Measurements from ENCODE around the gene BEST4.
"Not testable (repeated sequence)": the region's sequence is repeated elsewhere in the genome, so short reads cannot be mapped to it uniquely, and the experiment has no call there.

BEST4 gene

GRCh38 chr1:44826375-44827196 lies 38.6 kb upstream of the BEST4 start:
- no peaks in the 10 kb centered on the region for H3K9me3 ChIP-seq (ENCODE audit: control insufficient read depth, low read length)
- H3K36me3 ChIP-seq (ENCODE audit: control insufficient read depth, insufficient read depth, low read length) = no peaks in the 10 kb centered on the region
- no peak overlapping the region for H3K9ac ChIP-seq (ENCODE audit: low read length)
- no peaks in the 10 kb centered on the region for H3K4me1 ChIP-seq (ENCODE audit: control insufficient read depth, insufficient read depth, low read length)
- no peak overlapping the region for H3K4me3 ChIP-seq (ENCODE audit: low read length)
- no peaks in the 10 kb centered on the region for H3K27me3 ChIP-seq (ENCODE audit: control insufficient read depth, insufficient read depth, low read length)

- not testable (repeated sequence) for H3K4me3 ChIP-seq (ENCODE audit: low read length); H3K36me3 ChIP-seq (ENCODE audit: control insufficient read depth, insufficient read depth, low read length); H3K9ac ChIP-seq (ENCODE audit: low read length); H3K9me3 ChIP-seq (ENCODE audit: control insufficient read depth, low read length); H3K27me3 ChIP-seq (ENCODE audit: control insufficient read depth, insufficient read depth, low read length)
- peaks cover 16% of the 10 kb centered on the region for H3K4me1 ChIP-seq (ENCODE audit: control insufficient read depth, insufficient read depth, low read length)
Observed at GRCh38 chr1:44824392-44824791, 36.4 kb upstream of the BEST4 start.

- Histone ChIP-seq H3K36me3 (ENCODE audit: control insufficient read depth, insufficient read depth, low read length) (no peaks in the 10 kb centered on the region), H3K27me3 (ENCODE audit: control insufficient read depth, insufficient read depth, low read length) (no peaks in the 10 kb centered on the region), H3K4me1 (ENCODE audit: control insufficient read depth, insufficient read depth, low read length) (peaks cover 21% of the 10 kb centered on the region), H3K9me3 (ENCODE audit: control insufficient read depth, low read length) (no peaks in the 10 kb centered on the region), H3K4me3 (ENCODE audit: low read length) (no peak overlapping the region), H3K9ac (ENCODE audit: low read length) (no peak overlapping the region)
Observed at GRCh38 chr1:44822981-44823451, 35.0 kb upstream of the BEST4 start.

- Histone ChIP-seq H3K4me3 (ENCODE audit: low read length) (no peak overlapping the region), H3K27me3 (ENCODE audit: control insufficient read depth, insufficient read depth, low read length) (no peaks in the 10 kb centered on the region), H3K9me3 (ENCODE audit: control insufficient read depth, low read length) (no peaks in the 10 kb centered on the region), H3K9ac (ENCODE audit: low read length) (no peak overlapping the region), H3K36me3 (ENCODE audit: control insufficient read depth, insufficient read depth, low read length) (no peaks in the 10 kb centered on the region), H3K4me1 (ENCODE audit: control insufficient read depth, insufficient read depth, low read length) (peaks cover 21% of the 10 kb centered on the region)
Observed at GRCh38 chr1:44822131-44822701, 34.2 kb upstream of the BEST4 start.

- Histone ChIP-seq H3K4me3 (ENCODE audit: low read length) (no peak overlapping the region), H3K4me1 (ENCODE audit: control insufficient read depth, insufficient read depth, low read length) (peaks cover 21% of the 10 kb centered on the region), H3K27me3 (ENCODE audit: control insufficient read depth, insufficient read depth, low read length) (no peaks in the 10 kb centered on the region)
Observed at GRCh38 chr1:44821240-44821715, 33.3 kb upstream of the BEST4 start.

GRCh38 chr1:44820328-44821239 lies 32.6 kb upstream of the BEST4 start:
- H3K27me3 ChIP-seq (ENCODE audit: control insufficient read depth, insufficient read depth, low read length) = no peaks in the 10 kb centered on the region
- H3K9ac ChIP-seq (ENCODE audit: low read length) = peak overlapping the region; percentile 95
- no peaks in the 10 kb centered on the region for H3K9me3 ChIP-seq (ENCODE audit: control insufficient read depth, low read length)
- H3K4me1 ChIP-seq (ENCODE audit: control insufficient read depth, insufficient read depth, low read length) = peaks cover 22% of the 10 kb centered on the region
- H3K36me3 ChIP-seq (ENCODE audit: control insufficient read depth, insufficient read depth, low read length) = no peaks in the 10 kb centered on the region
- H3K4me3 ChIP-seq (ENCODE audit: low read length) = peak overlapping the region; percentile 80

More at GRCh38 chr1:44821240-44821715, 33.3 kb upstream of the BEST4 start:
- H3K36me3 ChIP-seq (ENCODE audit: control insufficient read depth, insufficient read depth, low read length) = no peaks in the 10 kb centered on the region
- H3K9ac ChIP-seq (ENCODE audit: low read length) = peak overlapping the region; percentile 95
- H3K9me3 ChIP-seq (ENCODE audit: control insufficient read depth, low read length) = no peaks in the 10 kb centered on the region

GRCh38 chr1:44819608-44820327 lies 31.8 kb upstream of the BEST4 start:
- Histone ChIP-seq H3K36me3 (ENCODE audit: control insufficient read depth, insufficient read depth, low read length) (no peaks in the 10 kb centered on the region), H3K9ac (ENCODE audit: low read length) (peak overlapping the region; percentile 95), H3K4me1 (ENCODE audit: control insufficient read depth, insufficient read depth, low read length) (peaks cover 30% of the 10 kb centered on the region), H3K27me3 (ENCODE audit: control insufficient read depth, insufficient read depth, low read length) (no peaks in the 10 kb centered on the region), H3K4me3 (ENCODE audit: low read length) (peak overlapping the region; percentile 80), H3K9me3 (ENCODE audit: control insufficient read depth, low read length) (no peaks in the 10 kb centered on the region)

GRCh38 chr1:44819196-44819607 lies 31.2 kb upstream of the BEST4 start:
- Histone ChIP-seq H3K9me3 (ENCODE audit: control insufficient read depth, low read length) (no peaks in the 10 kb centered on the region), H3K4me3 (ENCODE audit: low read length) (peak overlapping the region; percentile 54), H3K4me1 (ENCODE audit: control insufficient read depth, insufficient read depth, low read length) (peaks cover 33% of the 10 kb centered on the region), H3K27me3 (ENCODE audit: control insufficient read depth, insufficient read depth, low read length) (no peaks in the 10 kb centered on the region), H3K9ac (ENCODE audit: low read length) (peak overlapping the region; percentile 95), H3K36me3 (ENCODE audit: control insufficient read depth, insufficient read depth, low read length) (no peaks in the 10 kb centered on the region)

GRCh38 chr1:44817771-44818495 lies 30.0 kb upstream of the BEST4 start:
- H3K4me1 ChIP-seq (ENCODE audit: control insufficient read depth, insufficient read depth, low read length) = peaks cover 33% of the 10 kb centered on the region
- H3K4me3 ChIP-seq (ENCODE audit: low read length) = no peak overlapping the region
- H3K9ac ChIP-seq (ENCODE audit: low read length) = no peak overlapping the region

GRCh38 chr1:44817307-44817706 lies 29.3 kb upstream of the BEST4 start:
- H3K4me3 ChIP-seq (ENCODE audit: low read length) = no peak overlapping the region
- no peaks in the 10 kb centered on the region for H3K9me3 ChIP-seq (ENCODE audit: control insufficient read depth, low read length)
- peaks cover 33% of the 10 kb centered on the region for H3K4me1 ChIP-seq (ENCODE audit: control insufficient read depth, insufficient read depth, low read length)
- no peaks in the 10 kb centered on the region for H3K27me3 ChIP-seq (ENCODE audit: control insufficient read depth, insufficient read depth, low read length)
- no peaks in the 10 kb centered on the region for H3K36me3 ChIP-seq (ENCODE audit: control insufficient read depth, insufficient read depth, low read length)
- no peak overlapping the region for H3K9ac ChIP-seq (ENCODE audit: low read length)

More at GRCh38 chr1:44817771-44818495, 30.0 kb upstream of the BEST4 start:
- Histone ChIP-seq H3K9me3 (ENCODE audit: control insufficient read depth, low read length) (no peaks in the 10 kb centered on the region), H3K36me3 (ENCODE audit: control insufficient read depth, insufficient read depth, low read length) (no peaks in the 10 kb centered on the region), H3K27me3 (ENCODE audit: control insufficient read depth, insufficient read depth, low read length) (no peaks in the 10 kb centered on the region)

- H3K4me3 ChIP-seq (ENCODE audit: low read length); H3K27me3 ChIP-seq (ENCODE audit: control insufficient read depth, insufficient read depth, low read length); H3K36me3 ChIP-seq (ENCODE audit: control insufficient read depth, insufficient read depth, low read length); H3K9me3 ChIP-seq (ENCODE audit: control insufficient read depth, low read length); H3K9ac ChIP-seq (ENCODE audit: low read length): not testable (repeated sequence)
- H3K4me1 ChIP-seq (ENCODE audit: control insufficient read depth, insufficient read depth, low read length) = peaks cover 31% of the 10 kb centered on the region
Observed at GRCh38 chr1:44815926-44816325, 28.0 kb upstream of the BEST4 start.

All from mucosa of stomach (tissue), 1 donor.